ENCODE results near the gene YY1.
"Not testable (repeated sequence)": the region's sequence is repeated elsewhere in the genome, so short reads cannot be mapped to it uniquely, and the experiment has no call there.

Gene YY1

DNA sequence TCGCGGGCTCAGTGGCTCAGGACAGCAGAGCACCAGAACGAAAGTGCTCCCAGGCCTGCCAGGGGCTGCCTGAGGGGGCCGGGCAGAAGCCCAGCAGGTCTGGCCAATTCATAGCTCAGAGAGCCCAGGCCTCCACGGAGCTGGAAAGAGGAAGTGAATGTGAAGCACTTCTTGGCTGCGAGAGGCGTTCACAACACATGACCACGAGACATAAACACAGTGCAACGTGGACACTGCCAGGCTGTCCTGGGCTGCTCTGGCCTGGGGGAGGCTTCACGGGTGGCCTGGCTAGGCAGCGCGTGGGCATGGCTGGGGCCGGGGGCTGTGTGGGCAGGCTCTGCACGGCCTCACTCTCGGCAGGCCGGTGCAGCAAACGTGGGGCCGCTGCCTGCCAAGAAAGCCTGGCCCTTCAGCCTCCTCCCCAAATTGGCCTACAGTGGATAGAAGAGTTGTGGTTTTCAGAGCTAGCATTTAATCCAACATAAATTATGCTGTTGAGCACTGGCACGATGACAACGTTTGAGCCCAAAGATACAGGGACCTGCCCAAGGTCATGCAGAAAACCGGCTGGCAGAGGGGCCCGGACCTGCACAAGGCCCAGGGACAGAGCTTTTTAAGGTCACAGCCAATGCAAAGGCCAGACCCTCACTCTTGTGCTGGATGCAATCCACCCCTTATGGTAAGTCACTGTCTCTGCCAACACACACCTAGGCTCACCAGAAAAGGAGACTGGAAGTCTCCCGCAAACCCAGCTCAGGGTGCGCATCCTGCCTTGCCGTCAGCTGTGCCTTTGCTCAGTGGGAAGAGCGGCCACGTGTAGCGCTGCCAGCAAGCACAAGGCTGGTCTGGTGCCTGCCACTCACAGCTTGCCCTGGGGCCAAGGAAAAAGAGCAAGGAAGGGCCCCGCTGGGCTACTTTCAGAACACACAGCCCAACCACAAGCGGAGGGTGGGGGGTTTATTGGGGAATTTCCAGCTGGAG is 58.7 kb downstream of the YY1 start:
- peak; percentile 67 to 71 for DNase-seq

DNA sequence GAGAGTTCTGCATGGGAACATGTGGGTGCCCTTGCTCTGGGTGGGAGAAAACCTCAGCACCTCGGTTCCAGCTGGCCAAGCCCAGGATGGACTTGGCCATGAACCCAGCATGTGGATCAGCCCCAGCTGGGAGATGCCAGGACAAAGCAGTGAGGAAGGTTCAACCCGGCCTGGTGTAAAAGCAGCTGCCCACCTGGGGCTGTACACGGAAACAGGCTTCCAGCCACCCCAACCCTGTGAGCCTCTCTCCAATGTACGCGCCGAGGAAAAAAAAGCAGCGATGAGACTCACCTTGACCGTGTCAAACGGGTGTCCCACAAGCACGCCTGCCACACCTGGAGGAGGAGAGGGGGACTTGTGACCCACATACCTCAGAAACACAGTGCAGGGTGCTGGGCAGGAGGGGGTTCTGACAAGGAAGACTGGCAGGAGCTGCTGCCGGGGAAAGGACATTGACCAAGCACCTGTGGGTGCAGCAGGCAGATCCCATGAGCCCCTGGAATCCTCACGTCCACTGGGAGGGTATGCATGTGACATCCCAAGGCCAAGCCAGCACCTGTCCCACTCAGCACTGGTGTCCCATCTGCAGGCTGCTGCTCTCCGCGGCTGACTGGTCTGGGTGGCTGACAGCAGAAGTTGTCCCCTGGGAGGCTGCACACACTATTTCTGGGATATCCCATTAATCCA is 59.8 kb downstream of the YY1 start:
- DNase-seq = no peak

DNA sequence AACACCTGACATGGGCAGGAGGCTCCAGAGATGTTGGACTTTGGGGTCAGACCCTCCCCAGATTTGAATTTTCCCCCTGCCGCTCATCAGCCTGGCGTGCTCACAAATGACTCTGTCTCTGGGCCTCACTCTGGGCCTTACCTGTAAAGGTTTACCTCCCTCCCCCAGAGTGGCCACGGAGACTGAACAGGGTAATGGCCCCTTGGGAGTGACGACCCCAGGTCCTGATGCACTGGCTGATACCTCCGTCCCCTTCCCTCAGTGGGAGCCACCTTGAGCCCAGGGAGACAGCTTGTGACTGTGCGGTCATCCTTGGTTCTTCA is 60.3 kb downstream of the YY1 start:
- no peak for DNase-seq

DNA sequence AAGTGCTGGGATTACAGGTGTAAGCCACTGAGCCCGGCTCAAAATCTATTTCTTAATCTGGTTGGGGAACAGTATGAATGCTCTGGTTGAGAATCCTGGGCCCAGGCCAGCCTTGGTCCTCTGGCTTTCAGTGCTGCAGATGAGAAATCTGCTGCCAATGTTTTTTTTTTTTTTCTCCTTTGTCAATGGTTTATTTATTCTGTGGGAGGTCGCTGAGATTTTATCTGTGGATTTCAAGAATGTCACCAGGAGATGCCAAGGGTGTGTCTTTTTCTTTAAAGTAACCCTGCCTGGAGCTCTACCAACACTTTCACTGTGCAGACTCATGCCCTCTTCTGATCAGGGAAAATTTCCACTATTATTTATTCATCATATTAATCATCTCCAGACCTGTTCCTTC is 63.7 kb downstream of the YY1 start:
- DNase-seq = no peak

DNA sequence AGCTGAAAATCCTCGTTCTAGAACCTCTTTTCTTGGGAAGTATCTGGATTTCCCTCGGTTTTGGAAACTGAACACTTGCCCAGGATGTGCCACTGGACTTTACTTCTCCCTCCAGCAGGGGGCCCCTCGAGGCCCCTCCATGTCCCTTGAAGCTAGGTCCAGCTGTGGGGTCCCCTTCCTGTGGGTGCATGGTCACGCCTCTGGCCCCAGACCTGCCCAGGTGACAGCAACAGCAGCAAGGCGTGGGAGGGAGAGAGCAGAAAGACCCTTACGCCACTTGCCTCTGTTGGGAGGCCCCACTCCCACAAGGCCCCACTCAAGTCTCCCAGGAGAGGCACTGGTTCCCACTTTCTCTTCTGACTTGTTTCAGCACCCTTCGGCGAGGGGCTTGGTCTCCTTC is 64.2 kb downstream of the YY1 start:
- DNase-seq = peak in 1 of 2 experiments; percentile 20

DNA sequence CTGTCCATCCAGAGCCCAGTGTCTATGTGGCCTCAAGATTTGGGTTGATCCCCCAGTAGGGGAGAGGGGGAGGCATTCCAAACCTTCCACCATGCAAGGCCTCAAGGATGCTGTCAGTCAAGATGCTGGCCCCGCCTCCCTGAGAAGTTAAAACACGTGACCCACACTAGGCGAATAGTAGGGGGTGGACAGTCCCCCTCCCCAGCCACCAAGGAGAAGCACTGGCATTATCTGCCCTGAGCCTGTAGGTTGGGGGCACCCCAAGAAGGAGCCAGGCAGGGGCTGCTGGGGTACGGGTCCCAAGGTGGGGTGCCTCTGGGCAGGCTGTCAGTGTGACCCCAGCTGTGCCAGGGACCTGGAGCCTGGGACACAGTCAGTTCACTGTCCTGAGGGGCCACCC is 65.0 kb downstream of the YY1 start:
- DNase-seq = no peak

DNA sequence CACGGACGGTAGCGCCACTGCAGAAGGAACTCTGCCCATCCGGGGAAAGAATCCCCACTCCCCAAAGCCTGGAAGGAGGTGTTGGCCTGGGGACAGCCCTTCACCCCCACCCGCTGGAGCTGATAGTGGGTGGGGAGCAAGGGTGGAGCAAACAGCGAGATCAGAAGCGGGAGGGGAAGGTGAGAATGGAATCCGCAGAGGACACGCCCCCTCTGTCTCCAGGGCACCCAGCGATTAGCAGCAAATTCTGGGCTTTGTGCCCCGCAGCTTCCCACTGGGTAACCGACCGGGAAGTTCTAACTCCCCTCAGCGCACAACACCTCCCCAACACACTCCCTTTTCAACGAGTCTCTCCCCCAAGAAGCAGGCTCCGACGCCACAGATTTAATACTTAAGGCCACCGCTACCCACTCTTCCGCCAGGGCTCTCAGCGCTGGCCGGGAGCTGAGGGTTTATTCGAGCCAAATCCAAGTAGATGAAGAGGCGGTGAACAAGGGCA is 65.9 kb downstream of the YY1 start:
- DNase-seq = no peak

DNA sequence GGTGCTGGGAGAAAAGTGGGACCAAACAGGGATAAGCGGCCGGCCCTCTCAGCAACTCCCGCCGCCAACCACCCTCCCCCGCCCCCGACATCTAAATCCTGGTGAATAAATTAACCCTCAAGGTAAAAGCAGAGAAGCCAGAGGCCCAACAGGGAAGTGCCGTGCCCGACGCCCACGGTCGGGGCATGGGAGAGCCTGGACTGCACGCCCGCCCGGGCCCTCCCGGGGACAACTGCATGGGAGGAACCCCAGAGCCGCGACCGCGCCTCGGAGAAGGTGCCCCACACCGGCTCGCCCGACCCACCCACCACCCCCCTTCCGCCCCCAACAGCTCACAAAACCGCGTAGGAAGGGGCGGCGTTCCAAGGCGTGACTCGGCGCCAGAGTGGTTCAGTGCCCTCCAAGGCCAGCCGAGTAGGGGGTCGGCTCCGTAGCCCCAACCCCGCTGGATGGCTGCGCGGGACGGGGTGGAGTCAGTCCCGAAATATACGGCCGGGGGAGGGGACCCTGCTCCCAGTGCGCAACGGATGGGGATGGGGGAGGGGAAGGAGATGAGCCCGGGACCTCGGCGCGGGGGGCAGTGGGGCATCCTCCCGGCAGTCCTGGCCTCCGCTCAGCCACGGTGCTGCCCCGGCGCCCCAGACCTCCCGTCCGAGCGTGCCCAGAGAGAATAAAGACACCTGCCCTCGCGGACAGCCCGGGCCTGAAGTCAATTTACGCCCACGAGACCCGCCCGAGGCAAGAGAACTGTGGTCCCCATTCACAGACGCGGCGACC is 66.6 kb downstream of the YY1 start:
- peak in 1 of 2 experiments; percentile 15 for DNase-seq

DNA sequence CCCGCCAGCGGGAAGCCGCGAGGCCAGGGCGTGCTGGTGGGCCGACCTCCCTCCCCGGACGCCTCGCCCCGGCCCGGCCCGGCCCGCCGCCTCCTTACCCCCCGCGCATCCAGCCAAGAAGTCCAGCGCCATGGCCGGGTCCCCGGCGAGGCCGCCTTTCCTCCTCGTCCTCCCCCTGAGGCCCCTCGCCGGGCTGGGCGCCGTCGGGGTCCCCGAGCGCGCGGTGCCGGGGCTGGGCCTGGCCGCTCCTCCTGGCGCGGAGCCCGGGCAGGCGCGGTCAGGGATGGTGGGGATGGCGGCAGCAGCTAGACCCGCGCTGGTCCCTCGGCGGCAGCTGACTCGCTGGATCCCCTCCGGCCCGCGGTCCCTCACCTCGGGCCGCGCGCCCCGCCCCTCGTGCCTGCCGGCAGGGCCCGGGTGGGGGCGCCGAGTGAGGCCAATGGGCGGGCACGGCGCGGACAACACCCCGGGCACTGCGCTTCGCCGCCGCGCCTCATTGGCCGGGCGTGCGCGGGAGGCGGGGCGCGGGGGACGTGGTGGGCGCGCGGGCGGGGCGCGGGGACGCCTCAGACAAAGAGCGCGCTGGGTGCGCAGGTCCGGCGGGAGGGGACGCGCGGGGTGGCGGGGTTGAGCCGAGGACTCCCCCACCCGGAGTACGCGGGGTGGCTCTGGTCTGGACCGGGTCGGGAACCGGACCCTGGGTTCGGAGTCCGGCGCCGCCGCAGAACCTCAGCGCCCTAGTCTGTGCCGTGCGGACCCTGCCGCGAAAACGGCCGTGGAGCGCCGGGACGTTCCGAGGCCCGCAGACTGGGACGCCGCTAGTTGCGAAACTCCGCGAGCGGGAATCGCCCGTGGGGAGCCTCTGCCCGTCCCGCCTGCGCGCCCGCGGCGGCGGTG is 67.4 kb downstream of the YY1 start, which contains the start of gene SLC25A29:
Gene SLC25A29 (minus strand): TSS at position 344 of the 897 bp plus-strand sequence. CDS start 212 bp downstream, at position 132.
- DNase-seq = peak; percentile 75 to 86

DNA sequence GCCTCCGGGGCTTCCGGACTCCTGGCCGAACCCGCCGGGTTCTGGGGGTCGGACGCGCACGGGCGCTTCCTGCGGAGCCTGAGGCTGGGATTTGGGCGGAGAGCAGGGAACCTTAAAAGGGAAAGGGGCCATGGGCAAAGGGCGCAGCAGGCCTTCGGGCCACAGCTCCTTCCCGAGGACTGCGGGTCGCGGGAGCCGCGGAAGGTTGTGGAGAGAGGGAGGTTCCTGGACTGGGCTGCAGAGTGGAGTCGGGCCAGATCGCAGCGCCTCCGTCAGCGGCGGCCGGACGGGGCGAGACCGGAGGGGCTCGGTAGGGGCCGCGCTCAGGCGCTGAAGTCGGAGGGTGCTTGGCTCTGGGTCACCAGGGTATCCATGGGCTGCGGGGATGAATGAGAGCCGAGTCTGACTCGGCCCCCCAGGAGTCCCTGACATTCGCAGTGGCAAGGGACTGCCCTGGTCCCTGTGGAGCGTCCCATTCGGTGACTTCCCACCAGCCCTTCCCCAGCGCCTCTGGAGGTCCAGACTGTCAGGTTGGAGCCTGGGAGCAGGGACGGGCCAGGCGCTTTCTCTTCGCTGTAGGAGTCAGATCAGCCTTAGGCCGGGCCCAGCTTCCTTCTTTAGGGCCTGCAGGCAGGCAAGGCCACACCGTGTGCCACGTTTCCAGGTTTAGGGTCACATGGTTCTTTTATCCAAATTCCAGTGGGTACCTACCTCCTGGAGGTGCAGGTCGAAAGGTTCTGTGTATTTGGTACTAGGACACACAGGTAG is 68.2 kb downstream of the YY1 start:
- peak in 1 of 2 experiments; percentile 9 for DNase-seq

DNA sequence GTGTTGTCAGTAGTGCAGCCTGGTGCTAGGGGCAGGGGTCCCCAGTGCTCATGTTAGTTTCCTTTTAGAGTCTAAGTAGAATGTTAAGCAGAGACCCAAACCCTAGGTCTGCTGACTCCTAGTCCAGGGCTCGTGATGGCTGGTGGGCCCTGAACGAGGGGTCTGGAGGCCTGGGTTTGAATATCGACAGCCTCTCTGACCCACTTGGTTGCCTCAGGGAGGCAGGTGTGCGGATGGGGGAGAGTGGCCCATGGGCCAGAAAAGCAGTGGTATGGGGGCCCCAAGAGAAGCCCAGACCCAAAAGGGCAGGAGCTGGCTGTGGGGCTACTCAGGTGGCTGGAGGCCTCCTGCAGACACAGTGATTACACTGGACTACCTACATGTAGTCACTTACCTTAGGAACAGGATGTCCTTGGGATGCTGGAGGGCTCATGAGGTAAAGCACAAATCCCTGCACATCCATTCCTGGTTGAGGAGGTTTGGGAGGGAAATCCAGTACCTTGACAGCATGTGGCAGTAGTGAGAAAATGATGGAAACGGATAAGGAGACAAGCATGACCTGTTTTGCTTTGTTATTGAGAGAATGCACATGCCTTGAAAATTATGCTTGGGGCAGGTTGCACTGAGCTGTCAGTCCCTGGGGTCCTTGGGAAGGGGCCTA is 69.0 kb downstream of the YY1 start:
- no peak for DNase-seq

DNA sequence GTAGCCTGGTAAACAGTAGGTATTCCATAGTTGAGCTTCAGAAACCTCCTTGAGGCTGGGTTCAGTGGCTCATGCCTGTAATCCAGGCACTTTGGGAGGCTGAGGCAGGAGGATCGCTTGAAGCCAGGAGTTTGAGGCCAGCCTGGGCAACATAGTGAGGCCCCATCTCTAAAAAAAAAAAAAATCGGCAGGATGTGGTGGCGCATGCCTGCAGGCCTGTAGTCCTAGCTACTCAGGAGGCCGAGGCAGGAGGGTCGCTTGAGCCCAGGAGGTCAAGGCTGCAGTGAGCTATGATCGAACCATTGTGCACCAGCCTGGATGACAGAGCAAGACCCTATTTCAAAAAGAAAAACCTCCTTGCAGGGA is 69.5 kb downstream of the YY1 start:
- DNase-seq = not testable (repeated sequence)

DNA sequence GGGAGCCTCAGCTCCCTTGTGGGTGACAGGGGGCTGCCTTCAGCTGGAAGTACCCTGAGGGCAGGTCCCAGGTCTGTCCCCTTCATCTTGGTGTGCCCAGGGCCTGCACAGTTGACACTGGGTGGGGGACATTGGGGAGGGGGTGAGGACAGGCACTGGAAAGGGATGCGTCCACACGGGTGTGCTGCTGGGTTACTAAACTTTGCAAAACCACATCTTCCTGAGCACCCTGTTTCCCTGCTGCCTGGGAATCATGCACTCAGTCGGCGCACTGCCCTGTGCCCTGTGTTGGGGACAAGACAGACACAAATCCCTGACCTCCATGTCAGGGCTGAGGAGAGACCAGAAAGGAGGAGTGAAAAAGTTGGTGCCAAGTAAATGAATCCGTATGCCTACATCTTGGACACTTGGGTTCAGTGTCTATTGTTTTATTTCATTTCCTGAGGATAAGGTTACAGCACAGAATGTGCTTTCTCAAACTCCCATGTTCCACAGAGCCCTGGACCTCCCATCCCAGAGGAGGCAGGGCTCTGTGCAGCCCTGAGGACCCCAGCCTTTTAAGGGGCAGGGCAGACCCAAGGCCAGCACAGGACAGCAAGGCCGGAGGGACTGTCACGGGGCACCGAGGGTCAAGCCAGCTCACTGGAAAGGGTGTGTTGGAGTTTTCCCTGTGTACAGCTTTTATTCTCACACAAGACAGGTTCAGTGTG is 70.2 kb downstream of the YY1 start:
- DNase-seq = no peak

DNA sequence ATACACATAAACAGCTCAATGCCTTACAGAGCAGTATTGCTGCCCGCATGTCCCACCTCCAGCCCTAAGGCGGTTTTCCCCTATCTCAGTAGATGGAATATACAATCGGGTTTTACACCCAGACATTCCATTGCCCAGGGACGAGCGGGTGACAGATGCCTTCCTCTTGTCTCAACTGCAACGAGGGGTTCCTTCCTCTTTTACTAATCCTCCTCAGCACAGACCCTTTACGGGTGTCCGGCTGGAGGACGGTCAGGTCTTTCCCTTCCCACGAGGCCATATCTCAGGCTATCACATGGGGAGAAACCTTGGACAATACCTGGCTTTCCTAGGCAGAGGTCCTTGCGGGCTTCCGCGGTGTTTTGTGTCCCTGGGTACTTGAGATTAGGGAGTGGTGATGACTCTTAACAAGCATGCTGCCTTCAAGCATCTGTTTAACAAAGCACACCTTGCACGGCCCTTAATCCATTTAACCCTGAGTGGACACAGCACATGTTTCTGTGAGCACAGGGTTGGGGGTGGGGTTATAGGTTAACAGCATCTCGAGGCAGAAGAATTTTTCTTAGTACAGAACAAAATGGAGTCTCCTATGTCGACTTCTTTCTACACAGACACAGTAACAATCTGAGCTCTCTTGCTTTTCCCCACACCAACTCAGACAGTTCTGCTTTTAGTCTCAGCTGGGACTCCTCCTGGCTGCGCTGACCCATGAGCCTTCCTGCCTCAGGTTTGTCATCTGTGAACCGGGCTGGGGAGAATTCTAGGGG is 73.3 kb downstream of the YY1 start:
- DNase-seq = peak; percentile 22 to 24

DNA sequence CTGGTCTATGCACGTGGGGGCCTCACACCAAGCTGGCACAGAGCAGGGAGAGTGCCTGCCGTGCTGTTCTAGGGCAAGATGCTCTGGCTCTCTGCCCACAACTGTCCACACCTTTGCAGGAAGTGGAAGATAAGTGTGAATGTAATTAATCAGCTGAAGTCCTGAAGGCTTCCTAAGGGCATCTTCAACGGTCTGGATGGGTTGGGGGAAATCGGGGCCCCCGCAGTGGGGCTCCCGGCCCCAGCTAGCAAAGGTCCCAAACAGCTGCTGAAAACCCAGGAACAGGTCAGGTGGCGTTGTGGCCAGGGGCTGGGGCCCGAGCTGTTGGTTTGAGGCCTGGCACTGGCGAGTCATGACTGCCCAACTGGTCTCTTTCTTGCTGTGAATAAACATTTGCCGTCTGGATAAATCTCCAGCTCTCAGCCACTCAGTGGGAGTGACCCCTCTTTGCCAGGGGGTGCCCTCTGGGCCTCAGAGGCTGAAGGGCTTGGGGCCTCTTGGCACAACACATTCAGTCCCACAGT is 74.0 kb downstream of the YY1 start:
- no peak for DNase-seq

DNA sequence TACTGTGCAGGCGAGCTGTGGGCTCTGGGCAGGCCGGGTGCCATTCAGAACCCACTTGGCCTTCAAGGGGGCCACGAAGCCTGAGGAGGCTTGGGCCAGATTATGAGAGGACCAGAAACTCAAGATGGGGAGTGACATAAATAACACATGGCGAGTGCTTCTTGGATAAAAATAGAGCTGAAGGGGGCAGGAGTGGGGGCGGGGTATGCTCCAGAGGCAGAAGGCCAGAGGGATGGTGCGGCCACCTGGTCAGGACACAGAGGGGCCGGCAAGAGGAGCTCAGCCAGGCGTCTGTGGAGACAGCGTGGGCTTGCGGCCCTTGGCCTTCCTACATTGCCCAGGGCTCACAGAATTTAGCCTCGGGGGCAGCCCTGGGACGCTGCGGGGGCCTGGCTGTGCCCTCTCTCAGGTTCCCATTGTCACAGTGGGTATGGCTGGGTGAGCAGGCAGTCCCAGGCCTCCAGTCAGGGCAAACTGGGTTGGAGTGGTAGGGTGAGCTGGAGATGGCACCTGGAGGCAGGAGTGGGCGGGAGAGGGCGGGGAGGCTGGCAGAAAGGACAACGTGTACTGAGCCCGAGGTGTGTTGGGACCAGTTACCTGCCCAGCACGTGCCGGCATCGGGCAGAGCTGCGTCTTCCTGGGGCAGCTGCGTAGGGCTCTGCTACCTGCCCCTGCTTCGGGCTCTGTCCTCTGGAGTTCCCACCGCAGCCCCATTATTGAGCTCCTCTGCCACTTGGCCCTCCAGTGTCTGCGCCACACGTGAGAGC is 74.7 kb downstream of the YY1 start:
- no peak for DNase-seq

DNA sequence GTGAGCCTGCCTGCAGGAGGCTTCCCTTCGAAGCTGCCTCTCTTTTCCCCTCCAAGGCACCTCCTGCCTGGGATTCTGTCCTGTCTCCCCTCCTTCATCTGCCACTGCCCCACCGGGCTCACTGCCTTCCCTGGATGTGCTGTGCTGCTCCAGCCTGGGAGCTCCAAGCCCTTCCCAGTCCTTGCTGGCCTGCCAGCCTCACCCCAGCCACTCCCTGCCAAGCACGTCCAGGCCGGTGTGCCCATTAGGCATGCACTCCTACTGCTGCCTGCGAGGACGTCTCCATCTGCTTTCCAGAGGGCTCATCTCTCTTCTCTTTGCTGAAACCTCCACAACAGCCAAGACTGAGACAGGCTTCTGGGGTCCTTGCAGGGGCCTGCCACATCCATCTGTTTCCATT is 75.8 kb downstream of the YY1 start:
- DNase-seq = no peak

DNA sequence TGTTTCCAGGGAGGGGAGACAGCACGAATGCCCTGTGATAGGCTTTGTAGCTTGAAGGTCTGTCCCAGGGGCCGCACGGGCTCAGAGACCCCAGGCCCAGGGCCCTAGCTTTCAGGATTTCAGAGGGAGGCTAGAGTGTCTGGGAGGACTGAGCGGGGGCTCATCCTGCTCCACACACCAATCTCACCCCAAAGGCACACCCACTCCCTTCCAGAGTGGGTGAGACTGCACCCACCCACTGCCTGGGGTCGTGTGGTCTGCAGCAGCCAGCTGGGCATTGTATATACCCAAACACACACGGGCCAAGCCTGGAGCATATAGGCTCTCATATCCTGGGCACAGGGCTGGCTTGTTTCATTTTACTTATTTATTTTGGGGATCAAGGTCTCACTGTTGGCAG is 78.4 kb downstream of the YY1 start:
- no peak for DNase-seq
